ENCODE results near the gene IQSEC1.

DNA sequence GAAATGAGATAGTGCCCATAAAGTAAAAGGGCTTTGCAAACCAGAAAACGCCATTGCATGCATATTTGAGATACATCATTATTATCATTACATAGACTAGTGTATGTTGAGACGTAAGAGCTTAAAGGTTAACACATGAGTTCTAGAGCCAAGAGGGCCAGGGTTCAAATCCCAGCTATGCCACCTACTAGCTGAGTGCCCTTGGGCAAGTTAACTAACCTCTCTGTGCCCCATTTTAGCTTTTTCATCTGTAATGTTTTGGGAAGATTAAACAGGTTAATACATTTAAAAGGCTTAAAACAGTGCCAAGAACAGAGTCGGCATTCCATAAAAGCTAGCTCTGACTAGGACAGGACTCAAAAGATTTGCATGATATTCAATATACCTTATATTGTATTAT lies 22.8 kb downstream of the IQSEC1 start:
- TF ChIP-seq CTCF (IDR thresholded peaks at IDR 0.05) (no peak), EZH2 (IDR thresholded peaks at IDR 0.05; ENCODE audit: borderline replicate concordance, insufficient read depth, low read depth, low read length, poor library complexity, severe bottlenecking) (no peak)
